ENCODE data around the gene WNK4. TPM values are rescaled to one million over a fixed set of nuclear protein-coding genes. Genes with fewer than 3 reads are reported as not detected.

WNK4 gene
- total and polyA plus RNA-seq, 9 of the 15 experiments (the other 6 are each of a cell fraction or from before 2014, with no cell fraction given) = 0.32 to 25.8 (median 4.5) TPM

GRCh38 chr17:42750739-42751344, 29.6 kb upstream of the WNK4 start (continued):
- TF ChIP-seq E4F1 (CRISPR knock-in tag; IDR thresholded peaks at IDR 0.05; ENCODE audit: borderline replicate concordance) (no peak), RBM34 (IDR thresholded peaks at IDR 0.05; ENCODE audit: borderline replicate concordance, insufficient read depth, low read length) (no peak), HNRNPK (IDR thresholded peaks at IDR 0.05; ENCODE audit: low read depth, low read length, poor library complexity, severe bottlenecking) (no peak), ZNF639 (CRISPR knock-in tag; conservative IDR thresholded peaks at IDR 0.05 in 1 of 2, IDR thresholded peaks at IDR 0.05 in 1 of 2) (no peak), HEY1 (CRISPR knock-in tag; IDR thresholded peaks at IDR 0.05; ENCODE audit: borderline replicate concordance) (no peak), PPARD (CRISPR knock-in tag; IDR thresholded peaks at IDR 0.05) (no peak), MGA (IDR thresholded peaks at IDR 0.05) (no peak), ZNF282 (CRISPR knock-in tag; IDR thresholded peaks at IDR 0.05) (no peak), ZNF311 (CRISPR knock-in tag; IDR thresholded peaks at IDR 0.05) (peak; percentile 76), FOXK1 (CRISPR knock-in tag; IDR thresholded peaks at IDR 0.05; ENCODE audit: borderline replicate concordance) (no peak), RBM25 (IDR thresholded peaks at IDR 0.05; ENCODE audit: low read depth, low read length, severe bottlenecking) (no peak), TRIM28 (IDR thresholded peaks at IDR 0.05) (no peak)

Measured in K562 (cell line).